Ishikawa (cell line): Measurements from ENCODE around the gene ARID1B.

ENCODE experiments used
- CEBPB ChIP-seq: IDR thresholded peaks from 2 replicates; pipeline ENCODE4 v1.6.1; 2012
- CREB1 ChIP-seq: IDR thresholded peaks from 2 replicates; pipeline ENCODE4 v1.6.1; 2012; ENCODE audit warnings: low read depth
- EGR1 ChIP-seq: IDR thresholded peaks from 2 replicates; pipeline ENCODE4 v1.6.1; 2012
- EP300 ChIP-seq: IDR thresholded peaks from 2 replicates; pipeline ENCODE4 v1.6.1; 2012; ENCODE audit warnings: borderline replicate concordance
- FOXM1 ChIP-seq: IDR thresholded peaks from 2 replicates; pipeline ENCODE4 v1.6.1; 2012; ENCODE audit warnings: low read depth, borderline replicate concordance
- NFIC ChIP-seq: IDR thresholded peaks from 2 replicates; pipeline ENCODE4 v1.6.1; 2012
- RAD21 ChIP-seq: IDR thresholded peaks from 2 replicates; pipeline ENCODE4 v1.6.1; 2012; ENCODE audit warnings: low read depth
- TAF1 ChIP-seq: IDR thresholded peaks from 2 replicates; pipeline ENCODE4 v1.6.1; 2012; ENCODE audit warnings: low read depth, mild to moderate bottlenecking
- TCF12 ChIP-seq: IDR thresholded peaks from 2 replicates; pipeline ENCODE4 v1.6.1; 2012; ENCODE audit warnings: low read depth
- TEAD4 ChIP-seq: IDR thresholded peaks from 2 replicates; pipeline ENCODE4 v1.6.1; 2012
- YY1 ChIP-seq: IDR thresholded peaks from 2 replicates; pipeline ENCODE4 v1.6.1; 2012; ENCODE audit warnings: low read depth
- ZBTB7A ChIP-seq: IDR thresholded peaks from 2 replicates; pipeline ENCODE4 v1.6.1; 2012; ENCODE audit warnings: low read depth
- TF ChIP-seq, protein P1 (sequence below): IDR thresholded peaks from 2 replicates; pipeline ENCODE4 v1.6.1; 2012; ENCODE audit warnings: low read depth, mild to moderate bottlenecking
- TF ChIP-seq, protein P2 (sequence below): IDR thresholded peaks from 2 replicates; pipeline ENCODE4 v1.6.1; 2012
- TF ChIP-seq, protein P3 (sequence below): IDR thresholded peaks from 2 replicates; pipeline ENCODE4 v1.6.1; 2012

Gene ARID1B

DNA sequence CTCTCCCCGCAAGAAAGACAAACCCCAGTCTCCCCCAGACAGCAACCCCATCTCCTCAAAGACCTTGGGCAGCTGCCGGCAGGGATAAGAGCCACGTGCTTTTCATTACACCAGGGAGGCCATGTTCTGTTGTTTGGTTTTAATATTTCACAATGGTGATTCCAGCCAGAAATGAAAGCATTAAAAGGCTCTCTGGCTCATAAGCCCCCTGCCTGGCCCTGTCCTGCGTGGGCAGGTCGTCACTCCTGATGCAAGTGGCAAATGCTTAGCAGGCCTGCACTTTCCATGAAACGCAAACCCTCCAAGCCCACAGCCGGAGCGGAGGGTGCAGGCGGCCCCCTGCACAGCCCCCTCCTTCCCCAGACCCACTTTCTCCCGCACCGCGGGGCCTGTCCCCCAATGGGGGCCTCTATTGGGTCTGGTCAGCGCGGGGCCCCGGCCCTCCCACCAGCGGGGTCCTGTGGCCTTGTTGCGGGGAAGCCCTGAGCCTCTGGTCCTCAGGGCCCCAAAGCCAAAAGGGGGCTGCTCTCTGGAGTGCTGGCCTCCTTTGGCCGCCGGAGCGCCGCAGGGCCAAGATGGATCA is 469.0 kb downstream of the ARID1B start:
- TF ChIP-seq TAF1 (no peak), EGR1 (no peak), CEBPB (no peak), YY1 (no peak), NFIC (no peak), FOXM1 (no peak), ZBTB7A (no peak), CREB1 (no peak), TCF12 (no peak), TEAD4 (no peak), RAD21 (no peak), EP300 (no peak)
- TF ChIP-seq, protein P1, sequence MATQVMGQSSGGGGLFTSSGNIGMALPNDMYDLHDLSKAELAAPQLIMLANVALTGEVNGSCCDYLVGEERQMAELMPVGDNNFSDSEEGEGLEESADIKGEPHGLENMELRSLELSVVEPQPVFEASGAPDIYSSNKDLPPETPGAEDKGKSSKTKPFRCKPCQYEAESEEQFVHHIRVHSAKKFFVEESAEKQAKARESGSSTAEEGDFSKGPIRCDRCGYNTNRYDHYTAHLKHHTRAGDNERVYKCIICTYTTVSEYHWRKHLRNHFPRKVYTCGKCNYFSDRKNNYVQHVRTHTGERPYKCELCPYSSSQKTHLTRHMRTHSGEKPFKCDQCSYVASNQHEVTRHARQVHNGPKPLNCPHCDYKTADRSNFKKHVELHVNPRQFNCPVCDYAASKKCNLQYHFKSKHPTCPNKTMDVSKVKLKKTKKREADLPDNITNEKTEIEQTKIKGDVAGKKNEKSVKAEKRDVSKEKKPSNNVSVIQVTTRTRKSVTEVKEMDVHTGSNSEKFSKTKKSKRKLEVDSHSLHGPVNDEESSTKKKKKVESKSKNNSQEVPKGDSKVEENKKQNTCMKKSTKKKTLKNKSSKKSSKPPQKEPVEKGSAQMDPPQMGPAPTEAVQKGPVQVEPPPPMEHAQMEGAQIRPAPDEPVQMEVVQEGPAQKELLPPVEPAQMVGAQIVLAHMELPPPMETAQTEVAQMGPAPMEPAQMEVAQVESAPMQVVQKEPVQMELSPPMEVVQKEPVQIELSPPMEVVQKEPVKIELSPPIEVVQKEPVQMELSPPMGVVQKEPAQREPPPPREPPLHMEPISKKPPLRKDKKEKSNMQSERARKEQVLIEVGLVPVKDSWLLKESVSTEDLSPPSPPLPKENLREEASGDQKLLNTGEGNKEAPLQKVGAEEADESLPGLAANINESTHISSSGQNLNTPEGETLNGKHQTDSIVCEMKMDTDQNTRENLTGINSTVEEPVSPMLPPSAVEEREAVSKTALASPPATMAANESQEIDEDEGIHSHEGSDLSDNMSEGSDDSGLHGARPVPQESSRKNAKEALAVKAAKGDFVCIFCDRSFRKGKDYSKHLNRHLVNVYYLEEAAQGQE: no peak
- TF ChIP-seq, protein P2, sequence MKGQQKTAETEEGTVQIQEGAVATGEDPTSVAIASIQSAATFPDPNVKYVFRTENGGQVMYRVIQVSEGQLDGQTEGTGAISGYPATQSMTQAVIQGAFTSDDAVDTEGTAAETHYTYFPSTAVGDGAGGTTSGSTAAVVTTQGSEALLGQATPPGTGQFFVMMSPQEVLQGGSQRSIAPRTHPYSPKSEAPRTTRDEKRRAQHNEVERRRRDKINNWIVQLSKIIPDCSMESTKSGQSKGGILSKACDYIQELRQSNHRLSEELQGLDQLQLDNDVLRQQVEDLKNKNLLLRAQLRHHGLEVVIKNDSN: no peak

DNA sequence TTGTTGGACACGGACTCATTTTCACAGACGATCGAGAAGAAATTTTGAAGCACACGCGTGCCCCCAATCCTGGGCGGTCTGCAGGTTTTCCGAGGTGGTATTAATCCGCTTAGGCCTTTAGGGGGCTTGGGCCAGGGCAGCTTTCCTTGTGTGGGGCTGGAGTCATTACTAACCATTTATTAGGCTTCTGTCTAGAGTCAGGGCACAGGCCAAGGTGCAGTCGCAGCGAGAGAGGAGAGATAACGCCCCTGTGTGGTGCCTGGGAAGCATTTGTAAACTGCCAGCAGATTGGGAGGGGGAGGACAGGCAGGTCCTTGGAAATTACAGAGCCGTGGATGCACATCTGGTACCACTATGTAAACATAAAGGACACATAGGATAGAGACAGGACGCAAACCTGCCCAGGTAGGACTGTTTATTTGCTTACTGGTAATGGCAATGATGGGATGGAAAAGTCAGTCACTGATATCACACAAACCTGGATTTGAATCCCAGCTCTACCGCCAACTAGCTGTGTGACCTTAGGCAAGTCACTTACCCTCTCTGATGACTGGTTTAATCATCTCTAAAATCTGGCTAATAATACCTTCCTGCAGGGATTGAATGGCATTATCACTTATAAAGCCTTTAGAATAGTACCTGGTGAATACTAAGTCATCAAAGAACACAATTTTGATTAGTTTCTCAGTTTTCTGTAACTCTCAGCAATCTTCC is 469.8 kb downstream of the ARID1B start:
- TF ChIP-seq TCF12: no peak
- TF ChIP-seq ZBTB7A: no peak
- TF ChIP-seq EGR1: no peak
- TF ChIP-seq YY1: no peak
- no peak for TF ChIP-seq EP300
- TF ChIP-seq, protein P3, sequence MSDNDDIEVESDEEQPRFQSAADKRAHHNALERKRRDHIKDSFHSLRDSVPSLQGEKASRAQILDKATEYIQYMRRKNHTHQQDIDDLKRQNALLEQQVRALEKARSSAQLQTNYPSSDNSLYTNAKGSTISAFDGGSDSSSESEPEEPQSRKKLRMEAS: no peak
- no peak for TF ChIP-seq RAD21
- TF ChIP-seq, protein P2: no peak
- TF ChIP-seq CREB1: no peak
- no peak for TF ChIP-seq FOXM1
- TF ChIP-seq CEBPB: no peak

DNA sequence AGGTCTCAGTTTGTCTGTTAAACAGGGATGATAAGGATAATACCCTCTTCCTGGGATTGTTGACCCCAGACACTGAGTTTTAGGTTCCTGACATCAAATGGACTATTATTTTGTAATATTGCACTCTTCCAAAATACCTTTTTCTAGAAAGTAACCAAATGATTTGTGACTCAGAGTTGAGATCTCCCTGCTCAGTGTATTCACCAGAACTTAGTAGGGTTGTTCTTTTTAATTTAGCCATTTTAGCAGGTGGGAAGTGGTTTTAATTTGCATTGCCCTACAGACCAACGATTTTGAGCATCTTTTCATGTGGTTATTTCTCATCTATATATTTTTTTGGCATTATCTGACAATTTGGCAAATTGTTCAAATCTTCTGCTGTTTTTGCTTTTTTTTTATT is 471.1 kb downstream of the ARID1B start:
- no peak for TF ChIP-seq YY1
- no peak for TF ChIP-seq CEBPB
- TF ChIP-seq TEAD4: no peak
- no peak for TF ChIP-seq EP300
- no peak for TF ChIP-seq NFIC

DNA sequence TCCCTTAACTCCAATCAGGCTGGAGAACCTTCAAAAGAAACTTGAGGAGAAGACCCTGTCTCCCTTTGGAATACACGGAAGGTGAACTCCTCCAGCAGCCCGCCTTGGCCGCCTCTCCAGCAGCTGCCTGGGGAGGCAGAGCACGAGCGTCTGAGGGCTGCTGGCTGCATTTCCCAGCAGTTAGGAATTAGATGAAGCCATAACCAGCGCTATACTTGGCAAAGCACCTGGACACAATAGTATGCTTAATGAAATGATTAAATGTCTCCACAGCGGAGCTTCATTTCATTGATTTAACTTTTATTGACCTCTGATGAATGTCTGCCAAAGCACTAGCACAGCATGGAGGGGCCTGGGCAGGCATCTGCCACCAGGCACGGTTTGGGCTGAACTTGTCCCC is 472.6 kb downstream of the ARID1B start:
- TF ChIP-seq CREB1 (no peak), TEAD4 (no peak), EGR1 (no peak), EP300 (no peak), YY1 (no peak), FOXM1 (no peak), RAD21 (no peak)
- TF ChIP-seq, protein P3: no peak
- TF ChIP-seq, protein P2: no peak
- TF ChIP-seq, protein P1: no peak

DNA sequence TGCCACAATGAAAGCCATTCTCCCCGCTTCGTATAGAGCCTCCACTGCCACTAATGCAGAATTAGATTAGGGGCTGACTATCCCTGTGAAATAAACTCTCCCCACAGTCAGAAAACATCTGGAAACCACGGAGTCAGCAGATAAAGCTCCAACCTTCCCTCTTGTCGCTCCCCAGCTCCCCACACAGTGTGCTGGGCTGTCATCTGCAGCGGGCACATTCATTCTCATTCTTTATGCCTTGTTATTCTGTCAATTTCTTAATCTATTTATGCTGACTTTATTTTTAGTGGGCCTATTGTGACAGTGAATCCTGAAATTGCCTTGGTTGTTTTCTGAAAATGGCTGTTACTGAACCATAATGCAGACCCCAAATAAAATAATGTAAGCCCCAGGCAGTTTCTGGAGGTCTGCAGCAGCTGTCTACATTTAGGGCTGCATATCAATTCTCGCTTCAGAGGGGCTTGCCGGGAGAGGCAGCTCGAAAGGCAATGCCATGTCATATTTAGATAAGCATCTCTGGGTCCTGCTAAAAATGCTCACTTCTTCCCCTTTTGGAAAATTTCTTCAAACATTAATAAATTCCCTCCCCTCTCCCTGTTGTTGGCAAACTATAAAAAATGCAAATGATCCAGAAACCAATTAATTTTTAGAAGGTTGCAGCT is 474.5 kb downstream of the ARID1B start:
- TF ChIP-seq EP300 (no peak), EGR1 (no peak), ZBTB7A (no peak), TEAD4 (no peak), CREB1 (no peak), TAF1 (no peak), RAD21 (no peak), NFIC (no peak), CEBPB (no peak), YY1 (no peak), FOXM1 (no peak), TCF12 (no peak)
- TF ChIP-seq, protein P1: no peak
- TF ChIP-seq, protein P2: no peak
- TF ChIP-seq, protein P3: no peak
